Caco-2 (cell line): Measurements from ENCODE around the gene PAPOLB. TPM values are rescaled to one million over a fixed set of nuclear protein-coding genes. Genes with fewer than 3 reads are reported as not detected.

Experiments
- BruUV-seq: library from RNA; stranded (reverse); fragments of 400-500 nt; replicated peaks from 2 replicates; lab custom pipeline; 2021; lab: Mats Ljungman, UMichigan
- CTCF ChIA-PET: fragments of 300-600 bp; sonication (Branson Sonifier 250); formaldehyde crosslinking; loops from one replicate; lab custom pipeline; 2022; ENCODE audit warnings: antibody characterized with exemption; lab: Charles Lee
- POLR2A ChIA-PET: fragments of 300-600 bp; sonication (Branson Sonifier 250); formaldehyde crosslinking; loops from one replicate; lab custom pipeline; 2022; ENCODE audit warnings: antibody characterized with exemption; lab: Charles Lee
- DNase-seq, 2 experiments: peaks; one replicate each; pipeline versions ENCODE4 v3.0.0 to v3.0.0-alpha.2; 2020 to 2022
- H3K27me3 ChIP-seq: replicated peaks from 2 replicates; pipeline ENCODE4 v1.6.0; 2011; ENCODE audit warnings: low read length; ENCODE audit not compliant: control insufficient read depth, insufficient read depth
- H3K36me3 ChIP-seq: 2 replicates; pipeline ENCODE4 v1.5.1; 2011; ENCODE audit warnings: low read length; ENCODE audit not compliant: control insufficient read depth, insufficient read depth
- H3K4me1 ChIP-seq: fragments of 250-450 bp; sonication (Bioruptor Pico); 2 replicates; pipeline ENCODE4 v1.5.1; 2020; ENCODE audit warnings: mild to moderate bottlenecking
- H3K4me3 ChIP-seq: 2 replicates; pipeline ENCODE4 v1.5.1; 2011; ENCODE audit warnings: low read depth, mild to moderate bottlenecking, control low read depth, low read length
- H3K9me3 ChIP-seq: fragments of 250-450 bp; sonication (Bioruptor Pico); 2 replicates; pipeline ENCODE4 v1.5.1; 2020; ENCODE audit warnings: mild to moderate bottlenecking, moderate library complexity
- H3K27ac Mint-ChIP-seq: one replicate; pipeline ENCODE4 v1.8.0; 2022; ENCODE audit warnings: mixed read lengths; ENCODE audit not compliant: unreplicated experiment
- H3K27me3 Mint-ChIP-seq: one replicate; pipeline ENCODE4 v1.8.0; 2022; ENCODE audit warnings: mixed read lengths; ENCODE audit not compliant: insufficient read depth, unreplicated experiment
- H3K36me3 Mint-ChIP-seq: one replicate; pipeline ENCODE4 v1.8.0; 2022; ENCODE audit warnings: mild to moderate bottlenecking, mixed read lengths; ENCODE audit not compliant: insufficient read depth, unreplicated experiment
- H3K4me1 Mint-ChIP-seq: one replicate; pipeline ENCODE4 v1.8.0; 2022; ENCODE audit warnings: low read depth, mixed read lengths; ENCODE audit not compliant: unreplicated experiment
- H3K4me3 Mint-ChIP-seq: one replicate; pipeline ENCODE4 v1.8.0; 2022; ENCODE audit warnings: mild to moderate bottlenecking, moderate library complexity, mixed read lengths; ENCODE audit not compliant: unreplicated experiment
- H3K9me3 Mint-ChIP-seq: one replicate; pipeline ENCODE4 v1.8.0; 2022; ENCODE audit warnings: mixed read lengths; ENCODE audit not compliant: unreplicated experiment
- intact Hi-C: fragments of 100-400 bp; cut with micrococcal nuclease; formaldehyde crosslinking; loops from one replicate; pipeline ENCODE4 v1.10.0; 2022; ENCODE audit not compliant: unreplicated experiment
- total RNA-seq: library from RNA; stranded (reverse); gene quantifications from 2 replicates; pipeline ENCODE4 v1.2.3, GENCODE V29; 2022
- TF ChIP-seq, protein P1 (sequence below), 2 experiments: fragments of 200-600 bp in 1 of 2; IDR thresholded peaks; 1 replicate in 1 of 2; 2 replicates in 1 of 2; pipeline versions ENCODE4 v1.5.1 to v1.8.0; 2011 to 2022; ENCODE audit warnings: antibody characterized with exemption in 1 of 2, control low read depth in 1 of 2, inconsistent platforms in 1 of 2, low read depth in 1 of 2, low read length in 1 of 2, mild to moderate bottlenecking in 1 of 2, moderate library complexity in 1 of 2; ENCODE audit not compliant: insufficient read depth in 1 of 2, severe bottlenecking in 1 of 2, unreplicated experiment in 1 of 2

Gene PAPOLB
- total RNA-seq, 1 experiment from 2014 or later, result not detected

DNA sequence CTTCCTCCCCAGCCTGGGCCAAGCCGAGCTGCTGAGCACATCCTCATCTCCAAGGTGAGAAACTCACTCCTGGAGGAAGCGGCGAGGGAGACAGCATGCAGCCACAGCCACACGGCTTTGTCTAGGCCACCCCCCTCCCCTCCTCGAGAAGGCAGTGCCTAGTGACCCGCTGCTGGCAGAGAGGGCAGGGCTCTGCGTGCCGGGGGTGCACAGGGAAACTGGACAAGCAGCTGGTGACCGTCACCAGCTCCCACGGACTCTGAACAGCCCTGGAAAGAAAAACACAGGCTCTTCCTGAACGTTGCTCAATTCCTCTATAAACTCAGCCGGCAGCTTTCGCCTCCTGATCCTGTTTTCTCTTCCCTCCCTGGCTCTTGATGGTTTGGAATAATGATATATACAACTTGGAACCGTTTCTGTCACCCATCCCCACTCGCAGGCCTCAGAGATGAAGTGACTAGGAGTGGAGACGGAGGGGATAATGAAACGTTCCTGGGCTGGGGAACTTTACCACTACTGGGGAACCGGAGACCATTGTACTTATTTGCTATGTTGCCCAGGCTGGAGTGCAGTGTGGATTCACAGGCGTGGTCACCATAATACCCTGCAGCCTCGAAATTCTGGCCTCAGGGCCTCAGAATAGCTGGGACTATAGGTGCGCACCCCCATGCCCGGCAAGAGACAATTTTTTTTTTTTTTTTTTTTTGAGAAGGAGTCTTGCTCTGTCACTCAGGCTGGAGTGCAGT is 19.3 kb downstream of the PAPOLB start:
- H3K9me3 Mint-ChIP-seq, result no peaks in the 10 kb centered on the region
- H3K4me3 ChIP-seq, result no peak overlapping the region
- no peaks in the 10 kb centered on the region for H3K4me1 ChIP-seq
- POLR2A ChIA-PET, result no interaction called here
- no peaks in the 10 kb centered on the region for H3K9me3 ChIP-seq
- TF ChIP-seq, protein P1, sequence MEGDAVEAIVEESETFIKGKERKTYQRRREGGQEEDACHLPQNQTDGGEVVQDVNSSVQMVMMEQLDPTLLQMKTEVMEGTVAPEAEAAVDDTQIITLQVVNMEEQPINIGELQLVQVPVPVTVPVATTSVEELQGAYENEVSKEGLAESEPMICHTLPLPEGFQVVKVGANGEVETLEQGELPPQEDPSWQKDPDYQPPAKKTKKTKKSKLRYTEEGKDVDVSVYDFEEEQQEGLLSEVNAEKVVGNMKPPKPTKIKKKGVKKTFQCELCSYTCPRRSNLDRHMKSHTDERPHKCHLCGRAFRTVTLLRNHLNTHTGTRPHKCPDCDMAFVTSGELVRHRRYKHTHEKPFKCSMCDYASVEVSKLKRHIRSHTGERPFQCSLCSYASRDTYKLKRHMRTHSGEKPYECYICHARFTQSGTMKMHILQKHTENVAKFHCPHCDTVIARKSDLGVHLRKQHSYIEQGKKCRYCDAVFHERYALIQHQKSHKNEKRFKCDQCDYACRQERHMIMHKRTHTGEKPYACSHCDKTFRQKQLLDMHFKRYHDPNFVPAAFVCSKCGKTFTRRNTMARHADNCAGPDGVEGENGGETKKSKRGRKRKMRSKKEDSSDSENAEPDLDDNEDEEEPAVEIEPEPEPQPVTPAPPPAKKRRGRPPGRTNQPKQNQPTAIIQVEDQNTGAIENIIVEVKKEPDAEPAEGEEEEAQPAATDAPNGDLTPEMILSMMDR (IDR thresholded peaks at IDR 0.05; ENCODE audit: insufficient read depth in 1 of 2, low read depth in 1 of 2, low read length in 1 of 2, severe bottlenecking in 1 of 2, unreplicated experiment in 1 of 2), result no peak
- no peaks in the 10 kb centered on the region for H3K27me3 ChIP-seq
- no peak overlapping the region for H3K27ac Mint-ChIP-seq
- BruUV-seq, result no TSS peak
- H3K4me1 Mint-ChIP-seq, result no peaks in the 10 kb centered on the region
- no peak overlapping the region for H3K4me3 Mint-ChIP-seq
- no peaks in the 10 kb centered on the region for H3K27me3 Mint-ChIP-seq
- H3K36me3 Mint-ChIP-seq, result no peaks in the 10 kb centered on the region
- no peaks in the 10 kb centered on the region for H3K36me3 ChIP-seq
- intact Hi-C loops, result loop anchor here (10.0 kb wide), 1 partner anchor 122 kb away; no protein-coding TSS in a partner anchor
- no peak for DNase-seq
- CTCF ChIA-PET, result no interaction called here

DNA sequence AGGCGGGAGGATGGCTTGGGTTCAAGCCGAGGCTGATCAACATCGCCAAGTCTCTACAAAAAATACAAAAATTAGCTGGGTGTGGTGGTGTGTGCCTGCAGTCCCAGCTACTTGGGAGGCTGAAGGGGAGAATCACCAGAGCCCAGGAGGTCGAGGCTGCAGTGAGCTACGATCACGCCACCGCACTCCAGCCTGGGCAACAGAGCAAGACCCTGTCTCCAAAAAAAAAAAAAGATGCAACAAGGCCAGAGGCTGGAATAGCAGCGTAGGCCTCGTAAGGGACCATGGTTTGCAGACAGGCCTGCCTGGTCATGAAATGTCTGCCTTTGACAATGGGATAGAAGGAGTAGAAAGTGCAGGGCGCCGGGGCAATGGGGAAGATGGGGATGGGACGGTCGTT is 20.0 kb downstream of the PAPOLB start:
- no peak for DNase-seq
- Histone ChIP-seq H3K4me3 (no peak overlapping the region), H3K27me3 (no peaks in the 10 kb centered on the region), H3K9me3 (no peaks in the 10 kb centered on the region), H3K4me1 (no peaks in the 10 kb centered on the region), H3K36me3 (no peaks in the 10 kb centered on the region)
- BruUV-seq, result no TSS peak
- ChIA-PET POLR2A (no interaction called here), CTCF (no interaction called here)
- H3K27ac Mint-ChIP-seq, result no peak overlapping the region
- intact Hi-C loops, result loop anchor here (10.0 kb wide), 1 partner anchor 123 kb away; no protein-coding TSS in a partner anchor
- H3K9me3 Mint-ChIP-seq, result no peaks in the 10 kb centered on the region
- TF ChIP-seq, protein P1 (IDR thresholded peaks at IDR 0.05; ENCODE audit: insufficient read depth in 1 of 2, low read depth in 1 of 2, low read length in 1 of 2, severe bottlenecking in 1 of 2, unreplicated experiment in 1 of 2), result no peak
- no peak overlapping the region for H3K4me3 Mint-ChIP-seq
- no peaks in the 10 kb centered on the region for H3K27me3 Mint-ChIP-seq
- H3K36me3 Mint-ChIP-seq, result no peaks in the 10 kb centered on the region
- no peaks in the 10 kb centered on the region for H3K4me1 Mint-ChIP-seq

DNA sequence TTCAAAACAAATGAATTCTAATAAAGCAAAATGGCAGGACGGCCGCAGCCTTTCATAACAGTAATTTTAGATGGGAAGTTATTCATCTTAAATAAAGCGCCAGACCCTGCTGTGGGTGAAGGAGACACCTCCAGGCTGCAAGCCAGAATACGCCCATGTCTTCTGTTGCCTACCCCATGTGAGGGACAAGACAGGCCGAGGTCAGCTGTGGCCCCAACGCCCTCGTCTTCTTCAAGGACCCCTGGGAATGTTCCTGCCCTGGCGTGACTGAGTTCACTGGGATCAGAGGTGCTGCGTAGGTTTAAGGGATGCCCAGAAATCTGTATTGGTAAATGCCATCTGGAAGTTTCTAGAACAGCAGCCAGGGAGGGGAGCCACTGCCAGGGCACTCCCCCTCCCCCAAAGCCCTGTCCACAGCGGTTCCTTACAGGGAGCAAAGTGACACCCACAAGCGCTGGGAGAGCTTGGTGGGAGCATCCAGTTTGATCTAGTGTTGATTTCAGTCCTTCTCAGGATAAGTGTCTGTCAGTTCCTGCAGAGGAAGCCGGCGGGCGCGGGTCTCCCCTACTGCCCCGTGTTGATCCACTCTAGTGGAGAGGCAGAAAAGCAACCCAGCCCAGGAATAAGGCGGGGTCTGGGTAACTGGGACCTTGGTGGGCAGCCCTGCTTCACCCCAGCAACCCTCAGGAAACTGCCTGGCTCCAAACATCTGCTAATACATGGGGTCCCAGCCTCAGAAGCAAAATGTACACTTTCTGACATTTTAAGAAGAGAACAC is 20.6 kb downstream of the PAPOLB start:
- no peaks in the 10 kb centered on the region for H3K4me1 ChIP-seq
- Mint-ChIP-seq H3K36me3 (no peaks in the 10 kb centered on the region), H3K4me3 (no peak overlapping the region), H3K27ac (no peak overlapping the region), H3K27me3 (no peaks in the 10 kb centered on the region), H3K9me3 (no peaks in the 10 kb centered on the region), H3K4me1 (no peaks in the 10 kb centered on the region)
- POLR2A ChIA-PET, result no interaction called here
- no peak for DNase-seq
- CTCF ChIA-PET, result no interaction called here
- intact Hi-C loops, result loop anchor here (10.0 kb wide), 1 partner anchor 124 kb away; no protein-coding TSS in a partner anchor
- no peaks in the 10 kb centered on the region for H3K9me3 ChIP-seq
- BruUV-seq, result no TSS peak
- no peaks in the 10 kb centered on the region for H3K27me3 ChIP-seq
- TF ChIP-seq, protein P1 (IDR thresholded peaks at IDR 0.05; ENCODE audit: insufficient read depth in 1 of 2, low read depth in 1 of 2, low read length in 1 of 2, severe bottlenecking in 1 of 2, unreplicated experiment in 1 of 2), result no peak
- no peak overlapping the region for H3K4me3 ChIP-seq
- no peaks in the 10 kb centered on the region for H3K36me3 ChIP-seq
